Myocyte (in vitro differentiated cells): ENCODE measurements around the gene GNAT2. TPM values are rescaled to one million over a fixed set of nuclear protein-coding genes. Genes with fewer than 3 reads are reported as not detected.

Experiments
- DNase-seq: peaks from one replicate; pipeline ENCODE4 v3.0.0-alpha.2; 2012; ENCODE audit warnings: low read depth
- microRNA counts: library from miRNA; unstranded; fragments of <30 nt; microRNA quantifications from one replicate; lab custom pipeline; 2016
- total RNA-seq: library from RNA; depleted of rRNA; stranded (reverse); fragments of >200 nt; gene quantifications from 2 replicates; pipeline ENCODE4 v1.2.3, GENCODE V29; 2014

The GNAT2 gene
- total RNA-seq, 1 donor from 2014 or later, result 0.13 TPM

DNA sequence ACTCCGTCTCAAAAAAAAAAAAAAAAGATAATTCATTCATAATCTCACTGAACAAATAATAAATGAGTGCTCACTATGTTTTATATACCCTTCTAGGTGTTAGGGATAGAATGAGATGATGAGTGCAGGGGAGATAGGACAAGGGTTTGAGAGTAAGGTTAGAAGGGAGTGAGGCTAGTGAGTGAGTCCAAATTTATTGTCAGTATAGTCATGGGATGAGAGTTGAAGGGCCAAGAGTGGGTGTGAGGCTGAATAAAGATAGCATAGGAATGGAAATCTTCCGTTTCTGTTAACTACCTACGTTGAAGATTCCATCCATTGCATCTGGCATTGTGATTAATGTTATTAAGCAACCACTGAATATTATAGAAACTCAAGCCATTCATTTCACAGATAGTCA, 54.2 kb downstream of the GNAT2 start:
- no peak for DNase-seq

DNA sequence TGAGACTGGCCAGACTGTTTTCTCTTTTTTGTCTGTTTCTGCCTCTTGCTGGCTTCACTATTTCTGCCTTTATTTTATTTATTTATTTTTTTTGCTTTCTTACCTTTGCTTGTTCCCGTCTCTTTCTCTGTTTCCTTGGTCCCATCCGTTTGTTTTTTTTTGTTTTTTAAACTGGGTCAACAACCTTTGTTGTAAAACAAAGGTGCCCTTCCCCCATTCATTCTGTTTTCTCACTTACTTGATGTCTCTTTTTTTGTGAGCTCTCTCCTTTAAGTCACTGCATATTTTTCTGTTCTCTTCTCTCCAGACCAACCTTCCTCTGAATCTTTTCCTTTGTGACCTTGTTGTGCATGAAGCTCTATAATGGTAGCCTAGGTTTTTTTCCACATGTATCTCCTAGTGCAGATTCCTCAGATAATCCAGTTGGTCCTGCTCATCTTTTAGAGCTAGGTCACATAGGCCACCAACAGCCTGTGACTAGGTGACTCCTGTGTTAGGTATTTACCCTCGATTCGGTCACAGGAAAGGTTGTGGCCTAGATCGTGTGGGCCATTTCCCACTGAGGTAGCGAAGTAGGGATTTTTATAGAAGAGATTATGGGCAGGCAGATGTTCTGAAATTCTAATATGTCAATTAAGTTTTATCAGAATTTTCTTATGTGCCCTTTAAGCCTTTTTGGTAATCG, 55.1 kb downstream of the GNAT2 start:
- DNase-seq, result peak; percentile 22

DNA sequence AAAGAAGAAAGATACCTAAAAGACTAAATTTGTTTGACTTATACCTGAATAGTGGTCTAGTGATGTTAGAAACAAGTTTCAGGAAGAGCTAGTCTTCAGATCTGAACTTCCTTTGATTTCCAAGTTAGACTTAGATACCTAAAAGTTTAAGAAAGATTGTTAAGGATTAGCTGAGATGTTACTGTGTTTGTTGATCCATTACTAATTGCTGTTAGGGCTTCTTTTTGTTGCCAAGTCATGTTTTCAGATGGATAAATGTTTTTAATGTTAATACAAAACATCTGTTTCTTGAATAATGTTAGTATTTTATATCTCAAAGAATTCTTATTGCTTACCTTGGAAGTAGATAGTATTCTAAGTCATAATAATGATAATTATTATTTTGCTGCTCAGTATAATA, 59.4 kb downstream of the GNAT2 start:
- no peak for DNase-seq

DNA sequence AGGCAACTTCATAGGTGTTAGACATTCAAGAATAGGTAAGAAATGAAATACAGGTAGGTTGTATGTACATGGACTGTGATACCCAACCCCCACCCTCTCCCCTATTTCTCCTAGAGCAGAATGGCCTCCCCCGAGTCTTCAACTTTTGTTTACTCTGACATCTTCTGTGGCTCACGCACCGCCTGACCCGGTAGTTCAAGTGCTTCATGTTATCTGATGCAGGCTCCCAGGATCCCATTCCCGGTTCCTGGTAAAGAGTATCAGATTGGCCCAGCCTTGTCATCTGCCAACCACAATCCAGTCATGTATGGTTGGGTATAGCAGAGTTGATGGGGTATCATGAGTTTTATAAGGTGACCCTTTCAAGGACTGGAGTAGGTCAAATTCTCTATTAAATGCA, 61.9 kb downstream of the GNAT2 start:
- no peak for DNase-seq

DNA sequence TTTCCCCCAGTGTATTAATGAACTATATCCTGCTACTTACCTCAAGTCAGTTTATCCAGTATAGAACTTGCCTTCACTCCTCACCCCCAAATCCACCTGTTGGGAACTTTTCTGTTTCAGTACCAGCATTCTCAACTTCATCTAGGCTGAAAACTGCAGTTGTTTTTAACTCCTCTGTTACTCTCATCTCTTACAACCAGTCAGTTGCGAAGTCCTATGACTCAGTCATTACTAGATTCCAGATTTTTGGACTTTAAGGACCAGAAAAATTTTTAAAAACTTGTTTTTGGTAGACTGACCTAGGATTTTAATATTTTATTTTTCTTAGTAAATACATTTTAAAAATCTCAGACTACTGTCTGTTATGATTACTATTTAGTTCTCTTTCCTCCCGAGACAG, 62.9 kb downstream of the GNAT2 start:
- no peak for DNase-seq

MicroRNAs encoded within 50 kb of the gene (microRNA counts, 767-probe panel; counts per million panel counts)
- not detected for microRNA hsa-miR-197-3p (lab: Ali Mortazavi, UCI)

Other genes starting within 250 kb of the GNAT2 start
- 61.8 and 69.7 TPM in 2 replicates for gene SORT1, start 221.7 kb downstream of the GNAT2 start, total RNA-seq
- 58.4 and 72.8 TPM in 2 replicates for gene PSMA5, start 193.2 kb downstream of the GNAT2 start, total RNA-seq
- 14.7 and 15.8 TPM in 2 replicates for gene SYPL2, start 153.1 kb downstream of the GNAT2 start, total RNA-seq
- 6.1 and 6.7 TPM in 2 replicates for gene ATXN7L2, start 135.7 kb downstream of the GNAT2 start, total RNA-seq
- gene CYB561D1, start 125.5 kb downstream of the GNAT2 start, total RNA-seq, result 3.9 and 6.1 TPM in 2 replicates
- 0.37 and 0.42 TPM in 2 replicates for gene AMIGO1, start 109.9 kb downstream of the GNAT2 start, total RNA-seq
- gene GPR61, start 79.7 kb downstream of the GNAT2 start, total RNA-seq, result 0.13 and 0.21 TPM in 2 replicates
- gene GNAI3, start 71.0 kb downstream of the GNAT2 start, total RNA-seq, result 6.0 and 6.6 TPM in 2 replicates
- 54.9 and 60.4 TPM in 2 replicates for gene AMPD2, start 221 bp upstream of the GNAT2 start, total RNA-seq
- gene GSTM4, start 36.5 kb upstream of the GNAT2 start, total RNA-seq, result 5.5 and 5.8 TPM in 2 replicates
- gene GSTM2, start 48.4 kb upstream of the GNAT2 start, total RNA-seq, result 22.6 and 28.5 TPM in 2 replicates
- gene GSTM1, start 68.2 kb upstream of the GNAT2 start, total RNA-seq, result 0.48 and 0.83 TPM in 2 replicates
- gene GSTM5, start 92.6 kb upstream of the GNAT2 start, total RNA-seq, result not detected in 2 replicates
- gene GSTM3, start 121.4 kb upstream of the GNAT2 start, total RNA-seq, result 11.5 and 20.6 TPM in 2 replicates
- not detected in 2 replicates for gene EPS8L3, start 144.3 kb upstream of the GNAT2 start, total RNA-seq